Muscle layer of colon (tissue), 2 donors: Measurements from ENCODE around the gene VN1R5.

Source experiments
- H3K27ac ChIP-seq: one replicate; pipeline ENCODE4 v1.7.0; 2013; ENCODE audit warnings: low read depth, mild to moderate bottlenecking, low read length, moderate library complexity
- H3K27me3 ChIP-seq, 2 donors: one replicate each; pipeline ENCODE4 v1.7.0; 2013; ENCODE audit warnings: low read length in 2 of 2, mild to moderate bottlenecking in 2 of 2; ENCODE audit not compliant: insufficient read depth in 2 of 2, control insufficient read depth in 1 of 2
- H3K36me3 ChIP-seq: one replicate; pipeline ENCODE4 v1.7.0; 2013; ENCODE audit warnings: mild to moderate bottlenecking, low read length; ENCODE audit not compliant: insufficient read depth
- H3K4me1 ChIP-seq: one replicate; pipeline ENCODE4 v1.7.0; 2013; ENCODE audit warnings: mild to moderate bottlenecking, low read length; ENCODE audit not compliant: insufficient read depth
- H3K4me3 ChIP-seq, 2 donors: one replicate each; pipeline ENCODE4 v1.7.0; 2013; ENCODE audit warnings: low read length in 2 of 2, low read depth in 1 of 2, mild to moderate bottlenecking in 1 of 2, moderate library complexity in 1 of 2
- H3K9ac ChIP-seq: one replicate; pipeline ENCODE4 v1.7.0; 2013; ENCODE audit warnings: low read length
- H3K9me3 ChIP-seq: one replicate; pipeline ENCODE4 v1.7.0; 2013; ENCODE audit warnings: mild to moderate bottlenecking, low read length
- donor health status: abdominal sarcoma.
- donor health status: Adenocarcinoma of cecum.

VN1R5 gene

GRCh38 chr1:247224822-247225221 lies 31.1 kb upstream of the VN1R5 start:
- no peak overlapping the region for H3K9ac ChIP-seq
- H3K4me3 ChIP-seq: no peak overlapping the region
- no peaks in the 10 kb centered on the region for H3K27me3 ChIP-seq
- no peaks in the 10 kb centered on the region for H3K9me3 ChIP-seq
- no peak overlapping the region for H3K27ac ChIP-seq
- no peaks in the 10 kb centered on the region for H3K36me3 ChIP-seq
- H3K4me1 ChIP-seq: no peaks in the 10 kb centered on the region

GRCh38 chr1:247228133-247228532 lies 27.7 kb upstream of the VN1R5 start:
- Histone ChIP-seq H3K27ac (no peak overlapping the region), H3K9me3 (no peaks in the 10 kb centered on the region), H3K27me3 (no peaks in the 10 kb centered on the region), H3K4me3 (no peak overlapping the region), H3K36me3 (no peaks in the 10 kb centered on the region), H3K9ac (no peak overlapping the region), H3K4me1 (no peaks in the 10 kb centered on the region)

GRCh38 chr1:247241691-247242090 lies 14.2 kb upstream of the VN1R5 start:
- H3K27ac ChIP-seq: no peak overlapping the region
- no peaks in the 10 kb centered on the region for H3K4me1 ChIP-seq
- H3K36me3 ChIP-seq: no peaks in the 10 kb centered on the region
- H3K9me3 ChIP-seq: no peaks in the 10 kb centered on the region
- H3K27me3 ChIP-seq: no peaks in the 10 kb centered on the region
- no peak overlapping the region for H3K4me3 ChIP-seq
- H3K9ac ChIP-seq: no peak overlapping the region

GRCh38 chr1:247243524-247244137 lies 12.2 kb upstream of the VN1R5 start:
- no peak overlapping the region for H3K4me3 ChIP-seq
- no peaks in the 10 kb centered on the region for H3K4me1 ChIP-seq
- no peaks in the 10 kb centered on the region for H3K36me3 ChIP-seq
- no peak overlapping the region for H3K9ac ChIP-seq
- no peak overlapping the region for H3K27ac ChIP-seq
- no peaks in the 10 kb centered on the region for H3K27me3 ChIP-seq
- H3K9me3 ChIP-seq: no peaks in the 10 kb centered on the region

GRCh38 chr1:247246325-247247115 lies 9.4 kb upstream of the VN1R5 start:
- Histone ChIP-seq H3K36me3 (no peaks in the 10 kb centered on the region), H3K9me3 (no peaks in the 10 kb centered on the region), H3K27ac (no peak overlapping the region), H3K9ac (no peak overlapping the region), H3K4me1 (no peaks in the 10 kb centered on the region), H3K27me3 (no peaks in the 10 kb centered on the region), H3K4me3 (no peak overlapping the region)

- Histone ChIP-seq H3K4me3 (no peak overlapping the region), H3K9ac (no peak overlapping the region)
Measured at GRCh38 chr1:247247568-247247967, 8.3 kb upstream of the VN1R5 start.

GRCh38 chr1:247266053-247266452 lies 10.2 kb downstream of the VN1R5 start:
- no peaks in the 10 kb centered on the region for H3K4me1 ChIP-seq
- no peaks in the 10 kb centered on the region for H3K36me3 ChIP-seq
- peaks cover 9% of the 10 kb centered on the region for H3K9me3 ChIP-seq
- no peak overlapping the region for H3K4me3 ChIP-seq
- H3K27me3 ChIP-seq: no peaks in the 10 kb centered on the region
- no peak overlapping the region for H3K9ac ChIP-seq
- no peak overlapping the region for H3K27ac ChIP-seq

More at GRCh38 chr1:247247568-247247967, 8.3 kb upstream of the VN1R5 start:
- Histone ChIP-seq H3K36me3 (no peaks in the 10 kb centered on the region), H3K27me3 (no peaks in the 10 kb centered on the region), H3K27ac (no peak overlapping the region), H3K9me3 (no peaks in the 10 kb centered on the region), H3K4me1 (no peaks in the 10 kb centered on the region)

GRCh38 chr1:247268390-247269045 lies 12.6 kb downstream of the VN1R5 start:
- H3K27me3 ChIP-seq: no peaks in the 10 kb centered on the region
- H3K9ac ChIP-seq: no peak overlapping the region
- H3K9me3 ChIP-seq: peaks cover 9% of the 10 kb centered on the region
- H3K4me3 ChIP-seq: no peak overlapping the region
- no peak overlapping the region for H3K27ac ChIP-seq
- H3K36me3 ChIP-seq: no peaks in the 10 kb centered on the region
- H3K4me1 ChIP-seq: no peaks in the 10 kb centered on the region

- H3K9ac ChIP-seq: no peak overlapping the region
- H3K36me3 ChIP-seq: no peaks in the 10 kb centered on the region
- H3K9me3 ChIP-seq: peaks cover 5% of the 10 kb centered on the region
- H3K4me3 ChIP-seq: no peak overlapping the region
- H3K27me3 ChIP-seq: no peaks in the 10 kb centered on the region
- H3K4me1 ChIP-seq: no peaks in the 10 kb centered on the region
- no peak overlapping the region for H3K27ac ChIP-seq
Measured at GRCh38 chr1:247269133-247269532, 13.3 kb downstream of the VN1R5 start.

GRCh38 chr1:247270003-247270402 lies 14.1 kb downstream of the VN1R5 start:
- no peaks in the 10 kb centered on the region for H3K4me1 ChIP-seq
- H3K9me3 ChIP-seq: peaks cover 5% of the 10 kb centered on the region
- H3K4me3 ChIP-seq: no peak overlapping the region
- no peak overlapping the region for H3K9ac ChIP-seq
- H3K27ac ChIP-seq: no peak overlapping the region
- H3K36me3 ChIP-seq: no peaks in the 10 kb centered on the region
- no peaks in the 10 kb centered on the region for H3K27me3 ChIP-seq

- H3K4me3 ChIP-seq: no peak overlapping the region
- peaks cover 5% of the 10 kb centered on the region for H3K9me3 ChIP-seq
- no peak overlapping the region for H3K9ac ChIP-seq
- no peaks in the 10 kb centered on the region for H3K4me1 ChIP-seq
- no peaks in the 10 kb centered on the region for H3K27me3 ChIP-seq
- no peaks in the 10 kb centered on the region for H3K36me3 ChIP-seq
- no peak overlapping the region for H3K27ac ChIP-seq
Measured at GRCh38 chr1:247273013-247273412, 17.1 kb downstream of the VN1R5 start.
